ENCODE data around the gene TIMP2. TPM values are rescaled to one million over a fixed set of nuclear protein-coding genes. Genes with fewer than 3 reads are reported as not detected.

The TIMP2 gene
- total RNA-seq, 1 experiment from 2014 or later = 114 TPM

DNA sequence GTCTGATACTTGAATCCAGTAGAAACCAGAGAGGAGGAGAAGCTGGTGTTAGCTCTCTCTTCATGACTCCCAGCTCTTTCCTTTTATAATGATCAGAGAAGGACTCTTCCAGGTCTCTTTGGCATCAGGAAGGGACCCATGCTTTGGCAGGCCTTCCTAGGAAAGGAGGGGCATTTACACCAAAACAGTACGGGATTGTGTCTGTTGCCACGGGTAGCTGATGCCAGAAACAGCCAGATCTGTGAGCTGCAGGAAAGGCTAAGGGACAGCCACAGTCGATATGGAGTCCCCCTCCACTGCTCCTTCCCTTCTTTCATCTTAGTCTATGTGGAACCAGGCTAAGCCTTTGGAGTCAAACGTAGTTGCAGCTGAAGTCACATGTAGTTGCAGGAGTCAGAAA, 31.5 kb downstream of the TIMP2 start:
- Histone ChIP-seq H3K27ac (no peak overlapping the region), H2AFZ (no peak overlapping the region), H3K4me1 (replicated peaks; ENCODE audit: insufficient read depth) (no peaks in the 10 kb centered on the region), H3K4me3 (no peak overlapping the region), H3K9me3 (ENCODE audit: insufficient read depth, low read depth) (no peaks in the 10 kb centered on the region), H3K79me2 (ENCODE audit: low read depth) (no peaks in the 10 kb centered on the region), H3K27me3 (ENCODE audit: insufficient read depth, low read depth) (no peaks in the 10 kb centered on the region), H4K20me1 (ENCODE audit: insufficient read depth) (no peaks in the 10 kb centered on the region), H3K9me2 (ENCODE audit: insufficient read depth) (no peaks in the 10 kb centered on the region), H3K36me3 (ENCODE audit: low read depth) (no peaks in the 10 kb centered on the region), H3F3A (ENCODE audit: insufficient read depth, low read depth) (no peaks in the 10 kb centered on the region), H3K4me2 (no peak overlapping the region)
- DNase-seq = no peak
- TF ChIP-seq EZH2 (IDR thresholded peaks at IDR 0.05; ENCODE audit: low read depth) = no peak
- TF ChIP-seq, protein P1, sequence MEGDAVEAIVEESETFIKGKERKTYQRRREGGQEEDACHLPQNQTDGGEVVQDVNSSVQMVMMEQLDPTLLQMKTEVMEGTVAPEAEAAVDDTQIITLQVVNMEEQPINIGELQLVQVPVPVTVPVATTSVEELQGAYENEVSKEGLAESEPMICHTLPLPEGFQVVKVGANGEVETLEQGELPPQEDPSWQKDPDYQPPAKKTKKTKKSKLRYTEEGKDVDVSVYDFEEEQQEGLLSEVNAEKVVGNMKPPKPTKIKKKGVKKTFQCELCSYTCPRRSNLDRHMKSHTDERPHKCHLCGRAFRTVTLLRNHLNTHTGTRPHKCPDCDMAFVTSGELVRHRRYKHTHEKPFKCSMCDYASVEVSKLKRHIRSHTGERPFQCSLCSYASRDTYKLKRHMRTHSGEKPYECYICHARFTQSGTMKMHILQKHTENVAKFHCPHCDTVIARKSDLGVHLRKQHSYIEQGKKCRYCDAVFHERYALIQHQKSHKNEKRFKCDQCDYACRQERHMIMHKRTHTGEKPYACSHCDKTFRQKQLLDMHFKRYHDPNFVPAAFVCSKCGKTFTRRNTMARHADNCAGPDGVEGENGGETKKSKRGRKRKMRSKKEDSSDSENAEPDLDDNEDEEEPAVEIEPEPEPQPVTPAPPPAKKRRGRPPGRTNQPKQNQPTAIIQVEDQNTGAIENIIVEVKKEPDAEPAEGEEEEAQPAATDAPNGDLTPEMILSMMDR (conservative IDR thresholded peaks at IDR 0.05) = no peak
- BruUV-seq (replicated peaks) = no TSS peak
- POLR2A ChIA-PET (ENCODE audit: unreplicated experiment) = no interaction called here
- intact Hi-C loops (cut with micrococcal nuclease; ENCODE audit: unreplicated experiment) = no loop called here
- CTCF ChIA-PET = no interaction called here

- H3K4me1 ChIP-seq (replicated peaks; ENCODE audit: insufficient read depth) = no peaks in the 10 kb centered on the region
- H3K27me3 ChIP-seq (ENCODE audit: insufficient read depth, low read depth) = no peaks in the 10 kb centered on the region
- no peaks in the 10 kb centered on the region for H3F3A ChIP-seq (ENCODE audit: insufficient read depth, low read depth)
- H3K79me2 ChIP-seq (ENCODE audit: low read depth) = no peaks in the 10 kb centered on the region
- DNase-seq = no peak
- no peak overlapping the region for H3K4me3 ChIP-seq
- no peak for TF ChIP-seq EZH2 (IDR thresholded peaks at IDR 0.05; ENCODE audit: low read depth)
- TF ChIP-seq, protein P1 (conservative IDR thresholded peaks at IDR 0.05) = no peak
- intact Hi-C loops (cut with micrococcal nuclease; ENCODE audit: unreplicated experiment) = no loop called here
- ChIA-PET POLR2A (ENCODE audit: unreplicated experiment) (no interaction called here), CTCF (no interaction called here)
- H2AFZ ChIP-seq = no peak overlapping the region
- H3K9me3 ChIP-seq (ENCODE audit: insufficient read depth, low read depth) = no peaks in the 10 kb centered on the region
- no peaks in the 10 kb centered on the region for H4K20me1 ChIP-seq (ENCODE audit: insufficient read depth)
- no peaks in the 10 kb centered on the region for H3K36me3 ChIP-seq (ENCODE audit: low read depth)
- no peaks in the 10 kb centered on the region for H3K9me2 ChIP-seq (ENCODE audit: insufficient read depth)
- H3K4me2 ChIP-seq = no peak overlapping the region
- no TSS peak for BruUV-seq (replicated peaks)
- no peak overlapping the region for H3K27ac ChIP-seq
Observed at GRCh38 chr17:78892936-78893379, 32.2 kb downstream of the TIMP2 start.

DNA sequence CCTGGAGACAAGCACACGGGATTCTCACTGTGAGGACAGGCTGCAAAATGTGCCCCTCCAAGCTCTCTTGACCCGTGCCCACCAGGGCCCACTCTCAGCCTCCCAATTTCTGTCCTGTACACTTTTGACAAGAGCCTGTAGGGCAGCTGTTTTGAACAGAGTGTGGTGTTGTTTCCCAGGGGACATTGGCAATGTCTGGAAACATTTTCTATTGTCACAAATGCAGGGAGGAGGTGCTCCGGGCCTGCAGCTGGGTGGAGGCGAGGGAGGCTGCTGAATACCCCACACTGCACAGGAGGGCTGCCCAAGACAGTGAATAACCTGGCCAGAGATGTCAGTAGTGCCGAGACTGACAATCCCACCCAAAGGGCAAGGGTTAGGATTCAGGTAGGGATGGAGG, 32.7 kb downstream of the TIMP2 start:
- Histone ChIP-seq H2AFZ (no peak overlapping the region), H3K4me1 (replicated peaks; ENCODE audit: insufficient read depth) (no peaks in the 10 kb centered on the region), H4K20me1 (ENCODE audit: insufficient read depth) (no peaks in the 10 kb centered on the region), H3K9me2 (ENCODE audit: insufficient read depth) (no peaks in the 10 kb centered on the region), H3K4me2 (no peak overlapping the region), H3F3A (ENCODE audit: insufficient read depth, low read depth) (no peaks in the 10 kb centered on the region), H3K27ac (no peak overlapping the region), H3K79me2 (ENCODE audit: low read depth) (no peaks in the 10 kb centered on the region), H3K27me3 (ENCODE audit: insufficient read depth, low read depth) (no peaks in the 10 kb centered on the region), H3K36me3 (ENCODE audit: low read depth) (no peaks in the 10 kb centered on the region), H3K4me3 (no peak overlapping the region), H3K9me3 (ENCODE audit: insufficient read depth, low read depth) (no peaks in the 10 kb centered on the region)
- intact Hi-C loops (cut with micrococcal nuclease; ENCODE audit: unreplicated experiment) = no loop called here
- no peak for DNase-seq
- CTCF ChIA-PET = no interaction called here
- no TSS peak for BruUV-seq (replicated peaks)
- POLR2A ChIA-PET (ENCODE audit: unreplicated experiment) = no interaction called here
- no peak for TF ChIP-seq EZH2 (IDR thresholded peaks at IDR 0.05; ENCODE audit: low read depth)
- TF ChIP-seq, protein P1 (conservative IDR thresholded peaks at IDR 0.05) = no peak
